Naive thymus-derived CD4-positive, alpha-beta T cell (primary cell): Measurements from ENCODE around the gene RPL31. TPM values are rescaled to one million over a fixed set of nuclear protein-coding genes. Genes with fewer than 3 reads are reported as not detected.

ENCODE experiments used
- ATAC-seq: fragments of 150-1000 bp; cut with Tn5 transposase; 2 replicates; pipeline ENCODE4 v1.10.0; 2021; ENCODE audit warnings: mild to moderate bottlenecking, moderate library complexity
- CTCF ChIA-PET: fragments of 350-600 bp; sonication (Branson Sonifier 250); formaldehyde crosslinking; loops from one replicate; lab custom pipeline; 2021; ENCODE audit warnings: antibody characterized with exemption; lab: Charles Lee
- POLR2A ChIA-PET: fragments of 350-600 bp; sonication (Branson Sonifier 250); formaldehyde crosslinking; loops from one replicate; lab custom pipeline; 2021; ENCODE audit warnings: antibody characterized with exemption, inconsistent platforms; lab: Charles Lee
- DNase-seq, 9 donors: peaks; one replicate each; pipeline versions ENCODE4 v3.0.0 to v3.0.0-alpha.2; 2020 to 2022; ENCODE audit warnings: mixed read lengths in 1 of 9
- H3K27ac ChIP-seq: one replicate; pipeline ENCODE4 v1.7.0; 2013; ENCODE audit warnings: mild to moderate bottlenecking, low read depth, low read length, moderate library complexity
- H3K27me3 ChIP-seq, 2 donors: one replicate each; pipeline ENCODE4 v1.7.0; 2013; ENCODE audit warnings: low read length in 2 of 2, mild to moderate bottlenecking in 2 of 2, moderate library complexity in 2 of 2; ENCODE audit not compliant: control insufficient read depth in 2 of 2, insufficient read depth in 2 of 2
- H3K36me3 ChIP-seq, 3 experiments: 1 replicate in 2 of 3; 2 replicates in 1 of 3; pipeline ENCODE4 v1.7.0; 2013; ENCODE audit warnings: low read length in 3 of 3, mild to moderate bottlenecking in 3 of 3, moderate library complexity in 1 of 3; ENCODE audit not compliant: insufficient read depth in 3 of 3, control insufficient read depth in 2 of 3
- H3K4me1 ChIP-seq, 2 donors: one replicate each; pipeline ENCODE4 v1.7.0; 2013; ENCODE audit warnings: low read length in 2 of 2, mild to moderate bottlenecking in 2 of 2, moderate library complexity in 1 of 2; ENCODE audit not compliant: control insufficient read depth in 2 of 2, insufficient read depth in 2 of 2
- H3K4me3 ChIP-seq: 2 replicates; pipeline ENCODE4 v1.7.0; 2013; ENCODE audit warnings: mild to moderate bottlenecking, low read length
- H3K9me3 ChIP-seq, 3 experiments: 1 replicate in 2 of 3; 2 replicates in 1 of 3; pipeline ENCODE4 v1.7.0; 2013; ENCODE audit warnings: low read length in 3 of 3; ENCODE audit not compliant: control insufficient read depth in 2 of 3
- H3K27ac Mint-ChIP-seq, 9 donors: one replicate each; pipeline ENCODE4 v1.8.0; 2020 to 2022; ENCODE audit warnings: mixed read lengths in 9 of 9, mild to moderate bottlenecking in 8 of 9, moderate library complexity in 5 of 9, inconsistent platforms in 2 of 9
- H3K27me3 Mint-ChIP-seq, 5 donors: one replicate each; pipeline ENCODE4 v1.8.0; 2021 to 2022; ENCODE audit warnings: mixed read lengths in 5 of 5, mild to moderate bottlenecking in 1 of 5
- H3K36me3 Mint-ChIP-seq, 5 donors: one replicate each; pipeline ENCODE4 v1.8.0; 2020 to 2022; ENCODE audit warnings: mixed read lengths in 5 of 5, mild to moderate bottlenecking in 3 of 5, inconsistent platforms in 1 of 5
- H3K4me1 Mint-ChIP-seq, 7 donors: one replicate each; pipeline ENCODE4 v1.8.0; 2020 to 2022; ENCODE audit warnings: mixed read lengths in 7 of 7, mild to moderate bottlenecking in 3 of 7, inconsistent platforms in 1 of 7
- H3K4me3 Mint-ChIP-seq, 10 donors: one replicate each; pipeline ENCODE4 v1.8.0; 2020 to 2022; ENCODE audit warnings: mild to moderate bottlenecking in 10 of 10, mixed read lengths in 10 of 10, moderate library complexity in 6 of 10, inconsistent platforms in 2 of 10
- H3K9me3 Mint-ChIP-seq, 11 donors: one replicate each; pipeline ENCODE4 v1.8.0; 2020 to 2022; ENCODE audit warnings: mixed read lengths in 11 of 11, mild to moderate bottlenecking in 4 of 11, inconsistent platforms in 1 of 11, moderate library complexity in 1 of 11
- intact Hi-C, 2 donors: fragments of 100-400 bp; cut with micrococcal nuclease; formaldehyde crosslinking; loops; one replicate each; pipeline ENCODE4 v1.15.1; 2023
- polyA plus RNA-seq, 2 donors: library from polyadenylated mRNA; unstranded; fragments of 300-500 nt; fragmentation: Illumina TruSeq; gene quantifications; one replicate each; pipeline ENCODE4 v1.2.3, GENCODE V29; 2021
- total RNA-seq, 6 experiments: library from RNA in 5 of 6; stranded (reverse) in 5 of 6; gene quantifications; 1 replicate in 5 of 6; 2 replicates in 1 of 6; pipeline ENCODE4 v1.2.3 and lab custom pipeline; 2021 to 2026

Gene RPL31
- total and polyA plus RNA-seq, 7 experiments from 2014 or later, result 1,182 to 8,686 (median 2,740) TPM

- DNase-seq (no peak), ATAC-seq (no peak)
- Mint-ChIP-seq H3K4me3 (no peak overlapping the region), H3K4me1 (peaks cover 0 to 3% (median 0%) of the 10 kb centered on the region in 7 donors), H3K27me3 (no peaks in the 10 kb centered on the region), H3K36me3 (peaks cover 0 to 15% (median 0%) of the 10 kb centered on the region in 5 donors), H3K27ac (no peak overlapping the region), H3K9me3 (no peaks in the 10 kb centered on the region)
- ChIA-PET POLR2A (interaction anchor here (1.1 kb wide), 1 partner anchor 280 kb away, joined by 3 read pairs; no protein-coding TSS in a partner anchor), CTCF (interaction anchor here (0.6 to 2.1 kb wide), 2 partner anchors 28 to 369 kb away, joined by 3 to 7 read pairs; no protein-coding TSS in a partner anchor)
- Histone ChIP-seq H3K9me3 (no peaks in the 10 kb centered on the region), H3K27me3 (no peaks in the 10 kb centered on the region), H3K36me3 (no peaks in the 10 kb centered on the region), H3K27ac (no peak overlapping the region), H3K4me1 (no peaks in the 10 kb centered on the region), H3K4me3 (no peak overlapping the region)
- intact Hi-C loops, result no loop called here
These were observed 23.4 kb upstream of the RPL31 start for GRCh38 chr2:100978582-100979191.

GRCh38 chr2:100980046-100980445, 22.0 kb upstream of the RPL31 start:
- CTCF ChIA-PET, result no interaction called here
- no peak for DNase-seq
- intact Hi-C loops, result loop anchor here in 1 of 2 donors (10.0 kb wide), 1 partner anchor 165 kb away; no protein-coding TSS in a partner anchor

GRCh38 chr2:100981011-100981410, 21.1 kb upstream of the RPL31 start:
- H3K4me3 ChIP-seq, result no peak overlapping the region
- ChIA-PET POLR2A (no interaction called here), CTCF (interaction anchor here (3.1 kb wide), 1 partner anchor 371 kb away, joined by 17 read pairs; no protein-coding TSS in a partner anchor)
- peaks cover 0 to 9% (median 0%) of the 10 kb centered on the region in 5 donors for H3K36me3 Mint-ChIP-seq
- ATAC-seq, result no peak
- peaks cover 0 to 6% (median 5%) of the 10 kb centered on the region in 7 donors for H3K4me1 Mint-ChIP-seq
- H3K9me3 Mint-ChIP-seq, result no peaks in the 10 kb centered on the region
- no peaks in the 10 kb centered on the region for H3K36me3 ChIP-seq
- H3K27ac Mint-ChIP-seq, result no peak overlapping the region
- intact Hi-C loops, result loop anchor here in 1 of 2 donors (10.0 kb wide), 1 partner anchor 166 kb away; no protein-coding TSS in a partner anchor
- H3K4me1 ChIP-seq, result no peaks in the 10 kb centered on the region
- no peak overlapping the region for H3K4me3 Mint-ChIP-seq
- no peak overlapping the region for H3K27ac ChIP-seq
- no peaks in the 10 kb centered on the region for H3K9me3 ChIP-seq
- no peaks in the 10 kb centered on the region for H3K27me3 ChIP-seq
- DNase-seq, result no peak
- peaks cover 0 to 2% (median 0%) of the 10 kb centered on the region in 5 donors for H3K27me3 Mint-ChIP-seq

More at GRCh38 chr2:100980046-100980445, 22.0 kb upstream of the RPL31 start:
- H3K36me3 Mint-ChIP-seq, result peaks cover 0 to 12% (median 0%) of the 10 kb centered on the region in 5 donors
- H3K4me3 Mint-ChIP-seq, result no peak overlapping the region
- POLR2A ChIA-PET, result interaction anchor here (0.8 kb wide), 1 partner anchor 370 kb away, joined by 4 read pairs; no protein-coding TSS in a partner anchor
- H3K4me3 ChIP-seq, result no peak overlapping the region
- no peak overlapping the region for H3K27ac Mint-ChIP-seq
- H3K36me3 ChIP-seq, result no peaks in the 10 kb centered on the region
- no peaks in the 10 kb centered on the region for H3K4me1 ChIP-seq
- peaks cover 0 to 6% (median 3%) of the 10 kb centered on the region in 7 donors for H3K4me1 Mint-ChIP-seq
- no peaks in the 10 kb centered on the region for H3K9me3 ChIP-seq
- no peaks in the 10 kb centered on the region for H3K9me3 Mint-ChIP-seq
- no peak for ATAC-seq
- H3K27ac ChIP-seq, result no peak overlapping the region
- peaks cover 0 to 2% (median 0%) of the 10 kb centered on the region in 5 donors for H3K27me3 Mint-ChIP-seq
- H3K27me3 ChIP-seq, result no peaks in the 10 kb centered on the region

GRCh38 chr2:100982431-100982861, 19.6 kb upstream of the RPL31 start:
- no peaks in the 10 kb centered on the region for H3K9me3 Mint-ChIP-seq
- intact Hi-C loops, result loop anchor here in 1 of 2 donors (10.0 kb wide), 1 partner anchor 168 kb away; no protein-coding TSS in a partner anchor
- POLR2A ChIA-PET, result no interaction called here
- H3K4me3 Mint-ChIP-seq, result no peak overlapping the region
- no peak overlapping the region for H3K4me3 ChIP-seq
- peaks cover 0 to 2% (median 0%) of the 10 kb centered on the region in 5 donors for H3K27me3 Mint-ChIP-seq
- ATAC-seq, result no peak
- no peak overlapping the region for H3K27ac ChIP-seq
- peaks cover 0 to 6% (median 5%) of the 10 kb centered on the region in 7 donors for H3K4me1 Mint-ChIP-seq
- no peaks in the 10 kb centered on the region for H3K27me3 ChIP-seq
- H3K9me3 ChIP-seq, result no peaks in the 10 kb centered on the region
- H3K4me1 ChIP-seq, result no peaks in the 10 kb centered on the region
- H3K36me3 Mint-ChIP-seq, result peaks cover 0 to 6% (median 0%) of the 10 kb centered on the region in 5 donors
- peak overlapping the region in 1 of 9 donors; percentile 68 for H3K27ac Mint-ChIP-seq
- CTCF ChIA-PET, result interaction anchor here (0.5 to 3.1 kb wide), 9 partner anchors 70 to 387 kb away, joined by 3 to 17 read pairs (median 4); no protein-coding TSS in a partner anchor
- H3K36me3 ChIP-seq, result no peaks in the 10 kb centered on the region
- no peak for DNase-seq

GRCh38 chr2:100983201-100983600, 18.9 kb upstream of the RPL31 start:
- no peak overlapping the region for H3K27ac ChIP-seq
- ATAC-seq, result no peak
- Mint-ChIP-seq H3K9me3 (no peaks in the 10 kb centered on the region), H3K27ac (no peak overlapping the region), H3K27me3 (peaks cover 0 to 2% (median 0%) of the 10 kb centered on the region in 5 donors), H3K36me3 (peaks cover 0 to 5% (median 0%) of the 10 kb centered on the region in 5 donors), H3K4me1 (peaks cover 0 to 6% (median 5%) of the 10 kb centered on the region in 7 donors), H3K4me3 (no peak overlapping the region)
- H3K4me1 ChIP-seq, result no peaks in the 10 kb centered on the region
- POLR2A ChIA-PET, result no interaction called here
- intact Hi-C loops, result loop anchor here in 1 of 2 donors (10.0 kb wide), 1 partner anchor 168 kb away; no protein-coding TSS in a partner anchor
- DNase-seq, result no peak
- H3K27me3 ChIP-seq, result no peaks in the 10 kb centered on the region
- no peaks in the 10 kb centered on the region for H3K9me3 ChIP-seq
- CTCF ChIA-PET, result interaction anchor here (0.8 to 3.1 kb wide), 7 partner anchors 27 to 388 kb away, joined by 3 to 17 read pairs (median 5); no protein-coding TSS in a partner anchor
- no peak overlapping the region for H3K4me3 ChIP-seq
- no peaks in the 10 kb centered on the region for H3K36me3 ChIP-seq

- Mint-ChIP-seq H3K9me3 (no peaks in the 10 kb centered on the region), H3K36me3 (no peaks in the 10 kb centered on the region), H3K27me3 (peaks cover 0 to 2% (median 0%) of the 10 kb centered on the region in 5 donors), H3K4me1 (peaks cover 0 to 6% (median 3%) of the 10 kb centered on the region in 7 donors), H3K27ac (no peak overlapping the region), H3K4me3 (no peak overlapping the region)
- CTCF ChIA-PET, result interaction anchor here (0.8 to 3.1 kb wide), 4 partner anchors 28 to 380 kb away, joined by 4 to 17 read pairs (median 7); no protein-coding TSS in a partner anchor
- ATAC-seq (no peak), DNase-seq (no peak)
- Histone ChIP-seq H3K27ac (no peak overlapping the region), H3K27me3 (no peaks in the 10 kb centered on the region), H3K9me3 (no peaks in the 10 kb centered on the region), H3K36me3 (no peaks in the 10 kb centered on the region), H3K4me3 (no peak overlapping the region), H3K4me1 (no peaks in the 10 kb centered on the region)
- POLR2A ChIA-PET, result no interaction called here
- intact Hi-C loops, result loop anchor here in 1 of 2 donors (1.0 to 10.0 kb wide), 3 partner anchors 169 to 557 kb away; no protein-coding TSS in a partner anchor
These were observed 18.3 kb upstream of the RPL31 start for GRCh38 chr2:100983684-100984310.
